HG02623 (cell line): ENCODE data around the gene COL4A1.

ENCODE experiments used
- ATAC-seq: cut with Tn5 transposase; IDR thresholded peaks from one replicate; pipeline ENCODE4 v1.9.1; 2021; ENCODE audit warnings: moderate library complexity; ENCODE audit not compliant: unreplicated experiment

The COL4A1 gene

GRCh38 chr13:110341445-110342244 lies 34.7 kb upstream of the COL4A1 start:
- no peak for ATAC-seq

- ATAC-seq: peak; percentile 65
Measured at GRCh38 chr13:110340812-110341444, 34.0 kb upstream of the COL4A1 start.

DNA sequence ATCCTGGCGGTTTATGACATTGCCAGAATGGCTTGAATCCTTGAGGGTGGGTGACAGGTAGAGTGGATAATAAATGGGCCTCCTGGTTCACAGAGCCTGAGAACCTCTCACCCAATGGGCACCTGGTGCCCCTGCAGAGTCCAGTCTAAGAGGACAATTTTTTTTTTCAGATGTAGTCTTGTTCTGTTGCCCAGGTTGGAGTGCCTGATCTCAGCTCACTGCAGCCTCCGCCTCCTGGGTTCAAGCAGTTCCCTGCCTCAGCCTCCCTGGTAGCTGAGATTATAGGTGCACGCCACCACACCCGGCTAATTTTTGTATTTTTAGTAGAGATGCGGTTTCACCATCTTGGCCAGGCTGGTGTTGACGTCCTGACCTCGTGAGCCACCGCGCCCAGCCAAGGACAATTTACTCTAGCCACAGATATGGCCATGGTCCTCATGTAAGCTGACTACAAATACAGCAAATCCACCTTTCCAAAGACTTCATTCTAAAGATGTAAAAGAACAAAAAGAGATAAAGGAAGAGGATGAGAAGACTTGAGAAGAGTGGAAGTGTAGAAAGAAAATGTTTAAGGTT lies 33.1 kb upstream of the COL4A1 start:
- ATAC-seq: no peak

- ATAC-seq: no peak
Measured at GRCh38 chr13:110339263-110339662, 32.3 kb upstream of the COL4A1 start.

DNA sequence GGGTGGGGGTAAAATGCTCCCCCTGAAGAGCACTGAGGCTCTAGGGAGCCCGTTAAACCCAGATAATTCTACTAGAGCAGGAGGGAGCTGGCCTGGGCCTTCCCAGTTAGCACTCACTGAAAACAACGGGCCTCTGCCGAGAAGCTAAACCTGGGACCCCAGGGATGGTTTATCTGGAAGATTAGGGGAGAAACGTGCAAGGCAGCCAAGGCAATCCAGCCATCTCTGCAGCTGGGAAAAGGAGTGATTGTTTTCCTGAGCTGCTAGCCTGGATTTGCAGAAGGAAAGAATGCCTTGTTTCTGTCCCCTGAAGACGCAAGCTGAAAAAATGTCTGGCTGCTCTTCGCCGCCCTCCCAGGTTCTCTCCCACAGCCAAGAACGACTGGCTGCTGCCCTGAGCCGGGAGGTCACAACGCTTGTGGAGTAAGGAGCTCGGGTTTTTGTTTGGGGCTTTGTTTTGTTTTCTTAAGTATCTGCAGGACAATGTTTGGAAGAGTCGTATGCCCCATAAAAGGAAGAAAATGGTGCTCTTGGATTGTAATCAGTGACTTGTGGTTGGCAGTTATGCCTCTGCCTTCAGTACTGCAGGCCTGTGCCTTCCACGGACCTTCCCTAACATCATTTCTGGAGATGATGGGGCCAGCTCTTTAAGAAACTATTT lies 31.6 kb upstream of the COL4A1 start:
- no peak for ATAC-seq

GRCh38 chr13:110337247-110337646 lies 30.3 kb upstream of the COL4A1 start:
- no peak for ATAC-seq

GRCh38 chr13:110336681-110337080 lies 29.7 kb upstream of the COL4A1 start:
- ATAC-seq: no peak

DNA sequence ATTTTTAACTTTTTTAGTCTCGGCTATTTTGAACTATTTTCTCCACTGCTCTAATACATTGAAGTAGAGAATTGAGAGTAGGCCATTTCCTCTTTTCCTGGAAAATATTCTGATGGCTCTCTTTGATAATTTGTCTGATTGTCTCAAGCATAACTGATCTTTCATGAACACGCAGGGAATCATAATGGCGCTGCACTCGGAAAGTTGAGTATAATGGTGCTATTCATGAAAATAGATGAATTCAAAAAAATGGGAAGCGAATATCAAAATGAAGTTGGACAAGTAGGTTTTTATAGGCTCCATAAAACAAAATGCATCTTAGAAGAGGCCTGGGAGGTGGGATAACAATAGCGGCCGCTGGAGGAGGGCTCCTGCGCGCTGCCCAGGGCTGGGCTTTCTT lies 29.2 kb upstream of the COL4A1 start:
- no peak for ATAC-seq

DNA sequence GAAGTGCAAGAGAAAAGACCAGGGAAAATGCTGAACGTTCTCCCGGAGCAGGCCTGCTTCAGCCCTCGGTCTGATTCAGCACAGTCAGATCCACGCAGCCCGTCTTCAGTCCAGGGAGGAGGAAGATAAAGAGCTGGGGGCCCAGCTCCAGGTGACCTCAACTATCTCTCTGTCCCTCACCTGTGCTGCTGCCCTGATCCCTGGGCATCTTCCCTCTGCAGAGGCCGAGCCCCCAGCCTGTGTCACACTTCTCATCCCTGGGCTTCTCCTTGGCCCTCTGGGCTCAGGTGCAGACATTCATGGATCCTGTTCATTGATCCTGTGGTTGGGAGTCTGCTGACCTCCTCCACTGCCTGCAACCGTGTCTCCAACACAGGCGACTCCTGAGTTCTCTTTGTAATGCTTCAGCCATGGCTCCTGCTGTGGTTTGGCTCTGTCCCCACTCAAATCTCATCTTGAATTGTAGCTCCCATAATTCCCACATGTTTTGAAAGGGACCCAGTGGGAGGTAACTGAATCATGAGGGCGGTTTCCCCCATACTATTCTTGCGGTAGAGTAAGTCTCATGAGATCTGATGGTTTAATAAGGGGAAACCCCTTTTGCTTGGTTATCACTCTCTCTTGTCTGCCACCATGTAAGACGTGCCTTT lies 28.0 kb upstream of the COL4A1 start:
- no peak for ATAC-seq

DNA sequence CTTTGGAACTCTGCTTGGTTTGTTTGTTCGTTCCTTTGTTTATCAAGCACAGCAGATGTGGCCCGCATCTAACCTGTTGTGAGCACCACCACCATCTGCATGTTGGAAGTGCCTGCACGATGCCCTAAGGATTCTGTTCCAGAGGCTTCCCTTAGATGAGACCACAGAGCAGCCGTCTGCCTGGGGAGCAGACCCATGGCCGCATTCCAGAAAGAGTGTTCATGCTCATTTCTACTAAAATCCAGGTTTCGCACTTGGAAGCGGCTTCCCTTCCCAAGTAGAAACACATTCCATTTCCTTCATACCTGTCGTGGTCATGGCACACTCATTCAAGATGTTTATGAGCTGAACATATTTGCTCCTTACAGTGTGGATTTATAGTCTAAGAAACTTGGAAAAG lies 27.3 kb upstream of the COL4A1 start:
- ATAC-seq: no peak

- ATAC-seq: no peak
Measured at GRCh38 chr13:110333837-110334236, 26.9 kb upstream of the COL4A1 start.

DNA sequence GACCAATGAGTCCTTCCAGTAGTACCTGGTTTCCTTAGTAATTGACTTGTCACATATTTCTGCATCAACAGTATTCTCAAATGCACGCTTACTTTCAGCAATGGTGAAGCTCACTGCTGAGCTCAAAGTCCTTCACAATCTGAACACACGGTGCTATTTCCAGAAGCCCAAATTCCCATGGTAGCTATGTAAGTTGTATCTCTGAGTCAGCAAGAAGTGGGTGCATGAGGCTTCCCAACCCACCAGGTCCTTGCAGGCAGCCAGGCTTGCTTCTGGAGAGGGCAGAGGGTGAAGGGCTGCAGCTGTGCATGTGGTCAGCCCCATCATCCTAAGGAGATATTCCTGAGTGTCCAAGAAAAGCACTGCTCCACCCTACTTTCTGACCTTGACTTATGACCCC lies 25.8 kb upstream of the COL4A1 start:
- no peak for ATAC-seq

GRCh38 chr13:110331362-110331761 lies 24.4 kb upstream of the COL4A1 start:
- ATAC-seq: no peak

DNA sequence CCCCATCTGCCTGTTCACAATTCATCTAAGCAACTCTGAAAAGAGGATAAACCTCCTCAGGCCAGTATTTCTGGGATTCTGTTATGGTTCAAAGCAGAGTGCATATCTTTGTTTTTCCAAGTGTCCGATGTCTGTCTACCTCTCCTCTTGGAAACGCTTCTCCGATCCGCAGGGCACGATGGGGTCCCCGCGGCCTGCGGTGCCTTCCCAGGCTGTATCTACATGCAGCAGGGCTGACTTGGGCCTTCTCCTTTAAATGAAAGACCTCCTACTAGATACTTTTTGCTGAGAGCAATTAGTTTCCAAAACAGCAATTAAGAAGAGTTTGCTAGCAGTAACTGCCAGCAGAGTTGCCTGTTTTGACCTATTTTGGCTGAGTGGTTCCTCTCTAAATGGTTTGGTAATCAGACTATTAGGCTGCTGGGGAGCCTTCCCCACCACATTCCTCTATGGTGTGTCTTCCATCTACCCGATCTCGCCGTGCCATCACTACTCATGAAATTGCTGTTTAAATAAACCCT lies 23.6 kb upstream of the COL4A1 start:
- ATAC-seq: no peak

- ATAC-seq: no peak
Measured at GRCh38 chr13:110329798-110330461, 23.0 kb upstream of the COL4A1 start.

DNA sequence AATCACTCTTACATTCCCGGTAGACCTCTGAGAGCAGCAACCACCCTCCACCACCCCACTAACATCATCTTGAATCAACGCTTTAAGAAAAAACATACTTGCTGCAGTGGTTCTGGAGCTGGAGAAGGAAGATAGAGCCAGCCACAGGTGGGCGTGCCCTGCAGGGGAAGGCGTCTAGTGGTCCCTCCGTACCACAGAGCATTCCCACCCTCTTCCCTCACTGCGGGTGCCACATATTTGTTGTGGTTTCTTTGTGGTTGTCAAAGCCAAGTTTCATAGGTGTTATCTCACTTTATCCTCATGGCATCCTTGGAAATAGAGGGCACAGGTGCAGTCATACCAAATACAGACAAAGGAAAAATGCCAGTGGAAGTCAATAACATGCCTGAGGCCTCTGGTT lies 22.3 kb upstream of the COL4A1 start:
- no peak for ATAC-seq

DNA sequence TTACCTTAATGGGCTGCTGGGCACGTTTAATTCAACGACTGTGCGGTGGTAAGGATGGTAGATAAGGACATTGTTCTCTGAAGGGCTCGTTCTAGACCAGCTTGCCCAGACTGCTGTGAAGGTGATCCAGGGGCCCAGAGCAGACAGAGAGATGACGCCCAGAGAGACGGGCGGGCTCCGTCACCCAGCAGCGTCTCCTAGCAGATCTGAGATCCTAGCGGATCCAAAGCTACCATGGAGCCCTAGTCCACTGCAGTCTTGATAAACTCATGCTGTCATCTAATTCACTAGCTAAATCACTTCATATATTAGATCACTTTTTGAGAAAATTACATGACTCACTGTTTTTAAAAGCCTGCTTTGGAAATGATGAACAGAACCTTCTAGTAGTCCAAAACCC lies 21.6 kb upstream of the COL4A1 start:
- ATAC-seq: no peak

GRCh38 chr13:110327051-110327721 lies 20.2 kb upstream of the COL4A1 start:
- ATAC-seq: no peak

DNA sequence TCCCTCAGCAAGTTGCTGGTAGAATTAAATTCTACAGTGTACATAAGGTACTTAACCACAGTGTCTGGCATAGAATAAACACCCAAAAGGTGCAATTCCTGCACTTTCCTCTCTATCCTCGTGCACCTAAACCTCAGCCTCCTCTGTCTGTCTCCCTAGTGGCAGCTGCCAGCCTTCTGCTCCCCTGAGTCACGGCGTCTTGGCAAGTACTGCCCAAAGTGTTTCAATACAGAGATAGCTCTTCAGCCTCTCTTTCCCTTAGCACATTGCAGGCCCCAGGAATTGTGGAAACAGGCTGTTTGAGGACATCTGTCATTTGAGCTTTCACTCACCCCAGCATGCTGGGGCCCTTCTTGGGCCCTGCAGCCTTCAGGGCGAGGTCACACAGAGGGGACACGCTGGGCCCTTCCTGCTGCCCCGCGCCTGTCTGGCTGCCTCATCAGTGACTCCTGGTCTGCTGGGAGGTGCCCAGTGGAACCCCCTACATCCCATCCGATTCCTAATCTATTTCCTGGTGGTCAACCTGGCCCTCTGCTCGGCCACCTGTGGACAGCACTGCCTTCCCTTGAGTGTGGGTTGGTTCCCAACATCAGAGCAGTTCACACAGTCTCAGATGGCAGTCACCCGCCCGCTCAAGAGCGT lies 19.4 kb upstream of the COL4A1 start:
- ATAC-seq: no peak
